OCI-LY7 (cell line): ENCODE results near the gene MGME1. TPM values are rescaled to one million over a fixed set of nuclear protein-coding genes. Genes with fewer than 3 reads are reported as not detected.

Experiments used
- BruUV-seq: library from RNA; stranded (reverse); fragments of 400-500 nt; replicated peaks from 2 replicates; lab custom pipeline; 2021; lab: Mats Ljungman, UMichigan
- CTCF ChIA-PET: fragments of 300-600 bp; sonication (Branson Sonifier 250); formaldehyde crosslinking; loops from one replicate; lab custom pipeline; 2022; ENCODE audit warnings: antibody characterized with exemption; ENCODE audit not compliant: unreplicated experiment; lab: Charles Lee
- POLR2A ChIA-PET: fragments of 300-600 bp; sonication (Branson Sonifier 250); formaldehyde crosslinking; loops from one replicate; lab custom pipeline; 2022; ENCODE audit warnings: antibody characterized with exemption; lab: Charles Lee
- DNase-seq: peaks from one replicate; pipeline ENCODE4 v3.0.0-alpha.2; 2015; ENCODE audit warnings: low spot score
- H2AFZ ChIP-seq: fragments of 200-600 bp; sonication (generic), shearing (Covaris generic); 2 replicates; pipeline ENCODE4 v1.6.1; 2014; ENCODE audit warnings: mild to moderate bottlenecking, antibody characterized with exemption, low read length, moderate library complexity
- H3K27ac ChIP-seq: fragments of 200-600 bp; sonication (generic); 2 replicates; pipeline ENCODE4 v1.5.1; 2014; ENCODE audit warnings: mixed run types, low read depth, mild to moderate bottlenecking, moderate library complexity, low read length, inconsistent platforms; ENCODE audit not compliant: poor library complexity, severe bottlenecking
- H3K36me3 ChIP-seq: fragments of 200-600 bp; sonication (generic); 2 replicates; pipeline ENCODE4 v1.6.1; 2014; ENCODE audit warnings: mild to moderate bottlenecking, antibody characterized with exemption, low read length, moderate library complexity, mixed read lengths; ENCODE audit not compliant: insufficient read depth
- H3K4me1 ChIP-seq: fragments of 200-600 bp; sonication (generic); 2 replicates; pipeline ENCODE4 v1.5.1; 2014; ENCODE audit warnings: mild to moderate bottlenecking, low read length; ENCODE audit not compliant: insufficient read depth, poor library complexity, severe bottlenecking
- H3K4me2 ChIP-seq: fragments of 200-600 bp; sonication (generic); 2 replicates; pipeline ENCODE4 v1.6.1; 2014; ENCODE audit warnings: mild to moderate bottlenecking, low read length
- H3K4me3 ChIP-seq: fragments of 200-600 bp; sonication (generic); 2 replicates; pipeline ENCODE4 v1.5.1; 2014; ENCODE audit warnings: mild to moderate bottlenecking, low read depth, low read length; ENCODE audit not compliant: poor library complexity, severe bottlenecking
- H3K79me2 ChIP-seq: fragments of 200-600 bp; sonication (generic); 2 replicates; pipeline ENCODE4 v1.6.1; 2016; ENCODE audit warnings: low read depth, mild to moderate bottlenecking, low read length, moderate library complexity, mixed read lengths; ENCODE audit not compliant: insufficient read depth
- H3K9me2 ChIP-seq: fragments of 200-600 bp; sonication (generic); 2 replicates; pipeline ENCODE4 v1.6.1; 2016; ENCODE audit warnings: mild to moderate bottlenecking, low read length, mixed read lengths; ENCODE audit not compliant: insufficient read depth
- H3K9me3 ChIP-seq: fragments of 200-600 bp; sonication (generic); 2 replicates; pipeline ENCODE4 v1.6.1; 2014; ENCODE audit warnings: mild to moderate bottlenecking, mixed run types, low read length, mixed read lengths
- H4K20me1 ChIP-seq: fragments of 200-600 bp; sonication (generic); 2 replicates; pipeline ENCODE4 v1.6.1; 2014; ENCODE audit warnings: mild to moderate bottlenecking, antibody characterized with exemption, low read length, moderate library complexity, mixed read lengths; ENCODE audit not compliant: insufficient read depth
- EZH2phosphoT487 ChIP-seq: fragments of 200-600 bp; sonication (generic); IDR thresholded peaks from 2 replicates; pipeline ENCODE4 v1.6.1; 2018; ENCODE audit warnings: low read depth, borderline replicate concordance, mild to moderate bottlenecking, mixed run types, antibody characterized with exemption, low read length, moderate library complexity, mixed read lengths
- intact Hi-C: fragments of 100-400 bp; cut with micrococcal nuclease; formaldehyde crosslinking; loops from one replicate; pipeline ENCODE4 v1.10.0; 2022; ENCODE audit not compliant: unreplicated experiment
- total RNA-seq, 2 experiments: library from RNA; depleted of rRNA in 1 of 2; stranded (reverse); fragments of >200 nt in 1 of 2; shearing (Covaris generic) in 1 of 2; gene quantifications; 2 replicates each; pipeline ENCODE4 v1.2.3, GENCODE V29; 2014 to 2022
- TF ChIP-seq, protein P1 (sequence below): fragments of 200-600 bp; sonication (generic); conservative IDR thresholded peaks from 2 replicates; pipeline ENCODE4 v1.5.1; 2014; ENCODE audit warnings: mild to moderate bottlenecking, antibody characterized with exemption, low read length, moderate library complexity, mixed read lengths

Gene MGME1
- total RNA-seq, 2 experiments from 2014 or later, result 46.6 to 80.1 TPM

GRCh38 chr20:17992847-17993513 is 24.2 kb downstream of the MGME1 start:
- no peak overlapping the region for H3K4me3 ChIP-seq
- no peaks in the 10 kb centered on the region for H4K20me1 ChIP-seq
- H3K79me2 ChIP-seq, result peaks cover 2% of the 10 kb centered on the region; the same call in 1 of the 2 replicates
- no peak overlapping the region for H2AFZ ChIP-seq
- no peaks in the 10 kb centered on the region for H3K9me2 ChIP-seq
- no peaks in the 10 kb centered on the region for H3K9me3 ChIP-seq
- POLR2A ChIA-PET, result interaction anchor here (0.6 to 1.6 kb wide), 8 partner anchors 9 to 286 kb away, joined by 3 to 4 read pairs (median 3); no protein-coding TSS in a partner anchor
- TF ChIP-seq, protein P1, sequence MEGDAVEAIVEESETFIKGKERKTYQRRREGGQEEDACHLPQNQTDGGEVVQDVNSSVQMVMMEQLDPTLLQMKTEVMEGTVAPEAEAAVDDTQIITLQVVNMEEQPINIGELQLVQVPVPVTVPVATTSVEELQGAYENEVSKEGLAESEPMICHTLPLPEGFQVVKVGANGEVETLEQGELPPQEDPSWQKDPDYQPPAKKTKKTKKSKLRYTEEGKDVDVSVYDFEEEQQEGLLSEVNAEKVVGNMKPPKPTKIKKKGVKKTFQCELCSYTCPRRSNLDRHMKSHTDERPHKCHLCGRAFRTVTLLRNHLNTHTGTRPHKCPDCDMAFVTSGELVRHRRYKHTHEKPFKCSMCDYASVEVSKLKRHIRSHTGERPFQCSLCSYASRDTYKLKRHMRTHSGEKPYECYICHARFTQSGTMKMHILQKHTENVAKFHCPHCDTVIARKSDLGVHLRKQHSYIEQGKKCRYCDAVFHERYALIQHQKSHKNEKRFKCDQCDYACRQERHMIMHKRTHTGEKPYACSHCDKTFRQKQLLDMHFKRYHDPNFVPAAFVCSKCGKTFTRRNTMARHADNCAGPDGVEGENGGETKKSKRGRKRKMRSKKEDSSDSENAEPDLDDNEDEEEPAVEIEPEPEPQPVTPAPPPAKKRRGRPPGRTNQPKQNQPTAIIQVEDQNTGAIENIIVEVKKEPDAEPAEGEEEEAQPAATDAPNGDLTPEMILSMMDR, result no peak
- TF ChIP-seq EZH2phosphoT487, result no peak
- DNase-seq, result no peak
- H3K27ac ChIP-seq, result peak overlapping the region; percentile 23
- peak overlapping the region; percentile 3; the same call in 1 of the 2 replicates for H3K4me2 ChIP-seq
- no TSS peak for BruUV-seq
- H3K36me3 ChIP-seq, result peaks cover 42% of the 10 kb centered on the region
- peaks cover 14% of the 10 kb centered on the region for H3K4me1 ChIP-seq
- intact Hi-C loops, result no loop called here
- CTCF ChIA-PET, result interaction anchor here (0.6 kb wide), 1 partner anchor 474 kb away, joined by 3 read pairs; no protein-coding TSS in a partner anchor

DNA sequence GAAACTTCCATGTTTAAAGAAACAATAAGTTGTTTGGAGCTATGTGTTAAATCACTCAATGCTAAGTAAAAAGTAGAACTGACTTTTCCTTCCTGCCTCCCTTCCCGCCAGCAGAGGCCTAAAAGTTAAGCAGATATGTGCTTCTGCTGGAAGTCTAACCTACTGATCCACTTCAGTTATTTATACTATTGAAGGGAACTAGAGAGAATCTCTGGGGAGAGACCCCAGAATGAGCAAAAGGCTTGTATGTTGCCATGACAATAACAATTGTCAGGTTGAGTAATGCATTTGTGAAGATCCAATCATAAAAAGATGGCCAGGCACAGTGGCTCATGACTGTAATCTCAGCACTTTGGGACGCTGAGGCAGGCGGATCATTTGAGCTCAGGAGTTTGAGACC is 24.7 kb downstream of the MGME1 start:
- no peak for TF ChIP-seq EZH2phosphoT487
- H3K27ac ChIP-seq, result peak overlapping the region; percentile 23
- peaks cover 14% of the 10 kb centered on the region for H3K4me1 ChIP-seq
- H2AFZ ChIP-seq, result no peak overlapping the region
- H3K4me2 ChIP-seq, result no peak overlapping the region
- H3K4me3 ChIP-seq, result no peak overlapping the region
- no peaks in the 10 kb centered on the region for H4K20me1 ChIP-seq
- H3K9me2 ChIP-seq, result no peaks in the 10 kb centered on the region
- H3K79me2 ChIP-seq, result no peaks in the 10 kb centered on the region
- peaks cover 36% of the 10 kb centered on the region for H3K36me3 ChIP-seq
- no peaks in the 10 kb centered on the region for H3K9me3 ChIP-seq
- BruUV-seq, result no TSS peak
- intact Hi-C loops, result no loop called here
- ChIA-PET CTCF (no interaction called here), POLR2A (interaction anchor here (0.6 to 1.6 kb wide), 6 partner anchors 8 to 277 kb away, joined by 3 to 5 read pairs (median 3); no protein-coding TSS in a partner anchor)
- no peak for DNase-seq

DNA sequence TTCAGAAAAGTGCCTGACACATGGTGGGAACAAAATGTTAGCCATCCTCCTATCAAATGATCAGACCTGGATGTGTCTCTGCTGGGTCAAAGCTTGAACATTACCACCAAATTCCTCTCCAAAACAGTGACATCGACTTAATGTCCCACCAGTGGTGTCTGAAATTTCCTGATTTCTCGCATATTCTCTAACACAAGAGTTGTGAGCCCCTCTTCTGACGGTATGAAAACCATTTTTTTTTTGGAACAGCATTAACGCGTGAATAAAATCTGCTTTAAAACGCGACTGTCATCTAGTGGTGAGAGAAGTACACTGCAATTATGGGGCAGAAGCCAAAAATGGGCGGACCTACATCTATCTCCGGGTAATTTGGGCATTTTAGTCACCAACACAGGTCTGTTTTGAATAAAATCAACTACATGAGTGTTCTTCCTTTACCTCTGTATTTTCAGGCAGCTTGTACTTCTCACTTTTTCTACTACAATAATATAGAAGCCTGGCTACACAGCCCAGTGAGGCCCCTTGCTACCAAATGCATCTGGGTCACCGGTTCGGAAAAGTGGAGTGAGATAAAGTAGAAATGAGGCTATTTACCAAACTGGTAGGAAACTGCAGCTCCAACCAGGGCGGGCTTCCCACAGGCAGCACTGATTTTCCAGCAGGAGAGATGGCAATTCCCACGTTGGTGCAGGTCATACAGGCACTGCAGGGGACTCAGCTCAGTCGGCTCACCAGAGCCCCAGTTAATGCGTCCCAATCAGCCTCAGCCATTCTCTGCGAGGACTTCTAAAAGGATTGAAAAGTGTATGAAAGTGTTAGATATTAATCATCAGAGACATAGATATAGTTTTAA is 27.4 kb downstream of the MGME1 start:
- H3K4me2 ChIP-seq, result peak overlapping the region; percentile 42; the same call in 1 of the 2 replicates
- BruUV-seq, result no TSS peak
- ChIA-PET CTCF (no interaction called here), POLR2A (interaction anchor here (0.5 to 0.7 kb wide), 3 partner anchors 10 to 34 kb away, joined by 3 to 7 read pairs (median 4); no protein-coding TSS in a partner anchor)
- TF ChIP-seq EZH2phosphoT487, result no peak
- TF ChIP-seq, protein P1, result peak; percentile 99
- no peaks in the 10 kb centered on the region for H4K20me1 ChIP-seq
- H3K27ac ChIP-seq, result no peak overlapping the region
- no peaks in the 10 kb centered on the region for H3K9me3 ChIP-seq
- no peak overlapping the region for H3K4me3 ChIP-seq
- peak overlapping the region; percentile 52; the same call in 1 of the 2 replicates for H2AFZ ChIP-seq
- H3K4me1 ChIP-seq, result peaks cover 14% of the 10 kb centered on the region
- no peaks in the 10 kb centered on the region for H3K9me2 ChIP-seq
- H3K36me3 ChIP-seq, result peaks cover 12% of the 10 kb centered on the region; the same call in 1 of the 2 replicates
- peak; percentile 76 for DNase-seq
- no peaks in the 10 kb centered on the region for H3K79me2 ChIP-seq
- intact Hi-C loops, result loop anchor here (1.0 to 2.0 kb wide), 4 partner anchors 57 to 491 kb away; no protein-coding TSS in a partner anchor
